Stimulated activated CD8-positive, alpha-beta memory T cell treated with anti-CD3 and anti-CD28 coated beads, Interleukin-2, amount 100 ng/mL, for 48 hours (primary cell): Measurements from ENCODE around the gene SPRTN.

Experiments
- DNase-seq, 2 donors: peaks; one replicate each; pipeline ENCODE4 v3.0.0-alpha.2; 2020; ENCODE audit warnings: low read depth in 2 of 2

SPRTN gene

DNA sequence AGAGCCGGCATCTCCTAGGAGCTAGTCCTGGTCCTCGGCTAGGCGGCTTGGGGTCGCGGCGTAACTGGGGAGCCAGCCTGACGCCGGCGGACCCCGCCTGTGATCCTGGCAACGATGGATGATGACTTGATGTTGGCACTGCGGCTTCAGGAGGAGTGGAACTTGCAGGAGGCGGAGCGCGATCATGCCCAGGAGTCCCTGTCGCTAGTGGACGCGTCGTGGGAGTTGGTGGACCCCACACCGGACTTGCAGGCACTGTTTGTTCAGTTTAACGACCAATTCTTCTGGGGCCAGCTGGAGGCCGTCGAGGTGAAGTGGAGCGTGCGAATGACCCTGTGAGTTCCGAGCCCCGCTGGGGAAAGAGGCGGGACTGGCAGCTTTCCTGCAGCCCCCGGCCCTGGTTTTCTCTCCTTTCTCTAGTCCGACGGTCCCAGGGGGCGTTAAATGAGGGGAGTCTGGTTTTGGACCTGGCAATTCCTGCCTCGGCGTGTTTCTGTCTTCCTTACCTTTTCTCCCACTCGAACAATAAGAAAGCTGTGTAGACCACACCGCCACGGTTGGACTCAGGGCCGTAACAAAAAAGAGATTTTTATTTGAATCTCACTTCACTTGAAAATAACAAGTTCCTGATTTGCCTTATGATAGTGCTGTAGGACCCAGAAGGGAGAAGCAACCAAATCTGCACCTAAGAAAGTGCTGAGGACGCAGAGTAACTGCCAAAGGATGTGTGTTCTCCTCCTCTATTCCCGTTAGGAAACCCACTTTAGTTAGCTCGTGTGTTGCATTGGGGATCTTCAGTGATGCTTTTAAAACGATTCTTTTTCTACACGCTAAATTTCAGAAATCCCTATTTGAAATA, at the start of gene SPRTN:
SPRTN (plus strand) TSS at position 24 of the 859 bp plus-strand sequence; CDS start at position 115, 91 bp downstream.
- DNase-seq: no peak

DNA sequence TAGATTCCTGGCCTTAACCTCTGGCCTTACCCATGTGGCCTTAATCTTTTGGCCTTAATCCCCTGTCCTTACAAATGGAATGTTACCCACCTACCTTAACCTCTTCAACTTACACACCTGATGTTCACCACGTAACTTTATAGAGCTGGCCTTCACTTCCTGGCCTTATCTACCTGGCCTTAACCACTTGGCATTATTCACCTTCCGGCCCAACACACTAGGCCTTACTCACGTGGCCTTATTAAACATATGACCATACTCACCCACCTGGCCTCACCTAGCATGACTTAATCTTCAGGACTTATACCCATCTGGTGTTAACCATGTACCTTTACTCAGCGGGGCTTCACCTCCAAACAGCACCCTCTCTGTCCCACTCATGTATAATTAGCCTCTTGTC, 42.2 kb upstream of the SPRTN start:
- DNase-seq: no peak

DNA sequence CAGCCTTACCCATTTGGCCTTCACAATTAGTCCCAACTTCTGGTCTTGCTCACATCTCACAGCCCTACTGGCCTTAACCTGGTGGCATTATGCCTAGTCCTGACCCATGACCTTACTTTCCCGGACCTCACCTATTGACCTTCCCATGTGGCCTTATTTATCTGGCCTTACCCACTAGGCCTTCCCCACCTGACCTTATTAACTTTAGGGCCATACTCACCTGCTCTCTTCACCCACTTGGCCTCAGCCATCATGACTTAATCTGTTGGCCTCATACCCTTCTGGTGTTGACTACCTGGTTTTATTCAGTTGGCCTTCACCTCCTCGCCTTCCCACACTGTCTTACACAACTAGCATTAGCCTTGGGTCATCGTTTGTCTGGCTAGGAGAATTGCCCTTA, 36.1 kb upstream of the SPRTN start:
- no peak for DNase-seq

- no peak for DNase-seq
Measured at GRCh38 chr1:231310391-231310934, 27.6 kb upstream of the SPRTN start.

- DNase-seq: no peak
Measured at GRCh38 chr1:231311720-231312431, 26.2 kb upstream of the SPRTN start.

GRCh38 chr1:231312432-231312788, 25.7 kb upstream of the SPRTN start:
- no peak for DNase-seq

DNA sequence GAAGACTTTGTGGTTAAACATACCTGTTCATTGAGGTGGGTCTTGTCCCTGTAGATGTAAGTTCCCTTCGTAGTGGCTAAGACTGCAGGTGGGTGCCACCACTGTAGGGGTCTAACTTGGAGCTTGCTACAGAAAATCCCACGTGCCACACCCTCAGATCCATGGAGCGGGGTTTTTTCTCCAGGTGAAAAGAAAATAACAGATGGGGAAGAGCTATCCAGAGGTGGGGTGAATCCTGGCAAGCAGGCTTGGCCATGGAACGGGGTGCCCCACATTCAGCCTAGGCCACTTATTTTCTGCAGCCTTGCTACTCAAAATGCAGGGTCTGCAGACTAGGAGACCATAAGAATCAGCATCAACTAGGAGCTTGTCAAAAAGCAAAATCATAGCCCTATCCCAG, 24.4 kb upstream of the SPRTN start:
- no peak for DNase-seq

DNA sequence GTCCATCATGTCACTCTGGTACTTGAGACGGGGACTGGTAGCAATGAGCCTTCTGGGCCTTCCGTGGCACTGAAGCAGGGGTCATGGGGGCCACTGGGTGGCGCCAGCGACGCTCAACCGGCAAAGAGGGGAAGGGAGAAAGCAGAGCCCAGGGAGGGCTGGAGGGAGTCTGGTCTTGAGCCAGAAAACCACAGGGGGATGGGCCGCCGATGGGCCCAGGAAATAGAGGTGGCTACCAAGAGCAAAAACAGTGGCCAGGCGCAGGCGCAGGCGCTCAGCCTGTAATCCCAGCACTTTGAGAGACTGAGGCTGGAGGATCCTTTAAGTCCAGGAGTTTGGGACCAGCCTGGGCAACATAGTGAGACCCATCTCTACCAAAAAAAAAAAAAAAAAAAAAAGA, 22.2 kb upstream of the SPRTN start:
- DNase-seq: peak; percentile 28 to 41

- no peak for DNase-seq
Measured at GRCh38 chr1:231317306-231318014, 20.6 kb upstream of the SPRTN start.

- no peak for DNase-seq
Measured at GRCh38 chr1:231318015-231318355, 20.1 kb upstream of the SPRTN start.

GRCh38 chr1:231318568-231318967, 19.5 kb upstream of the SPRTN start:
- no peak for DNase-seq

GRCh38 chr1:231319080-231319479, 19.0 kb upstream of the SPRTN start:
- no peak for DNase-seq

DNA sequence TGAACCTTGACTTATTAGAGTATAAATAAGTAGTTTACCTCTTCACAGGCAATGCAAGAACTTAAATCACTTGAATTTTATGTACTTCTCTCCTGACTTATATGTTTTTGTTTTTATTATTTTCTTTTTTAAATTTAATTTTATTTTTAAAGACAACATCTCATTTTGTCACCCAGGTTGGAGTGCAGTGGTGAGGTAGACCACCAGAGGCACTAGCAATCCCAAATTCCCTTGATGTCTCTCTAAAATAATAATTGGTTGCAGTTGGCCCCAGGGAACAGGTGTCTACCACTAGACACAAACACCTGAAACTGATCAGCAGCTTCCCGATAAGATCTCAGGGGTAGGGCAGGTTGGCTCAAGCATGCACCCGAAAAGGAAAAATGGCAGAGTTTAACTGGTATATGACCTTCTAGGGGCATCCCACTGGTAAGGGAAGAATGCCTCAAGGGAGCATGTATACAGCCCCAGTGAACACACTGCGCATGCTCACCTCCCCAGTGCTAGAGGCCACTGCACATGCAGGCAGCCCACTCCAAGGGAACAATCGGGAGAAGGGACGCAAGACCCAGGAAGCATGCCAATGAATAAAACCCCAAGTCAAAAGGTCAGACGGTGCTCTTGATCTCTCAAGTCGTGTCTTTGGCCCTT, 15.1 kb upstream of the SPRTN start:
- no peak for DNase-seq

- DNase-seq: no peak
Measured at GRCh38 chr1:231324660-231325059, 13.4 kb upstream of the SPRTN start.

DNA sequence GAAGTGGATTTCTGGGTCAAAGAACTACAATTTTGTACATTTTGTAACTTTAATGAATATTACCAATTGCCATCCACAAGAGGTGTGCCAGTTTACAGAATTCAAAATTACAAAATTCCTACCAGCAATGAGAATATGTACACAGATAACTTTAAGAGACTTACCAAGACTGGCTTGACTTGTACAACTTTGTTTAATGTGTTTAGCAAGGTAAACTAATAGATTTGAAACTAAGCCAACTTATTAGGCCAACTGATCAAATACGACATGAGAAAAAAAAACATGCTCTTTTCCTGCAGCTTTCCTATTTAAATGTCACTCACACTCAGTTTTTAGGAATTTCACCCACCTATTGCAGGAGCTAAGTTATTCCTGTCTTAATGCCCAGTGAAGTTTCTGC, 11.8 kb upstream of the SPRTN start:
- no peak for DNase-seq

DNA sequence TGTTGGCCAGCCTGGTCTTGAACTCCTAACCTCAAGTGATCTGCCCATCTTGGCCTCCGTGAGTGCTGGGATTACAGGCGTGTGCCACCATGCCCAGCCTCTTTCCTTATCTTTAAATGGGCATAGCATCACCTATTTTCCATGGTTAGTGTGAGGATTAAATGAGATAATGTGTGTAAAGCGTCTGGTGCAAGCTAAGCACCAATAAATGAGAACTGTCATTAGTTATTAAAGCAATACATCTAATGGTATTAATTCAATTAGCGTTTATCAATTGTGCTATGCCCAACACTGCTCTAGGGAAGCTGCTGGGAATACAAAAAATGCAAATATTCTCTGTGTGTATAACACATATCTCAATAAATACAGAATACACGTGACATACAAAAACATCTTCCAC, 10.5 kb upstream of the SPRTN start:
- DNase-seq: no peak

GRCh38 chr1:231329483-231329882, 8.6 kb upstream of the SPRTN start:
- no peak for DNase-seq

- no peak for DNase-seq
Measured at GRCh38 chr1:231332761-231333160, 5.3 kb upstream of the SPRTN start.

- DNase-seq: no peak
Measured at GRCh38 chr1:231334079-231334666, 3.9 kb upstream of the SPRTN start.

DNA sequence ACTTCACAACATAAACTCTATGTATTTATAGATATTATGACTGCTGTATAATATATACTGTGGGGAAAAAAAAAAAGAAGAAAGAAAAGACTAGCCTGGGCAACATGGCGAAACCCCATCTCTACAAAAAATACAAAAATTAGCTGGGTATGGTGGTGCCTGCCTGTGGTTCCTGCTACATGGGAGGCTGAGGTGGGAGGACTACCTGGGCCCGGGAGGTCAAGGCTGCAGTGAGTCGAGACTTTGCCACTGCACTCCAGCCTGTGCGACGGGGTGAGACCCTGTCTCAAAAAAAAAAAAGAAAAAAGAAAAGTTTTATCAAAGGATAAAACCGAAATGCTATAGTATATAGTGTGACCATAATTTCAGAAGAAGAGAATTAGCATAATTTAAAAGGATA, 3.1 kb upstream of the SPRTN start:
- DNase-seq: no peak
